Testis (tissue), 2 donors: ENCODE data around the gene CADM1.

Source experiments
- CTCF ChIP-seq, 3 experiments: fragments of 450-650 bp in 2 of 3; fragments of 200-600 bp in 1 of 3; sonication (generic) in 1 of 3; IDR thresholded peaks; one replicate each; pipeline ENCODE4 v1.5.1; 2016 to 2019; ENCODE audit warnings: antibody characterized with exemption in 3 of 3, mild to moderate bottlenecking in 2 of 3, moderate library complexity in 1 of 3
- POLR2A ChIP-seq: fragments of 450-650 bp; IDR thresholded peaks from one replicate; pipeline ENCODE4 v1.6.1; 2017; ENCODE audit warnings: antibody characterized with exemption, mild to moderate bottlenecking, moderate library complexity

DNA sequence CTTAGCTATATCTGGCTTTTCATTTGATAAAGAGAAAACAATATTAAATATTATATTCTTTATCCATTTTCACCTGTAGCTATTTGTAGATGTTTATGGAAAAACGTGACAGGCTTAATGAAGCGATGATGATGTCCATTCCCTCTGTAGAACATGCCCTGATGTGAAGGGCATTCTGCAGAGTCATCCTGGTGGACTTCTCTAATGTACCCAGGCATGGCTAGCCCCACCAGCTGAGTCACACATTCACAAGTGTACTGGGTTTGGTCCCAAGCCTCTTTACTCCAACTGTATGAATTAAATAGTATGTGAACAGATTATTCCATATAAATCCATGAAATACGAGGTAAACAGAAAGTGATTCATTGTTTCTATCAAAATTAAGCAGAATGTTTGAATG lies 139.3 kb downstream of the CADM1 start:
- TF ChIP-seq POLR2A (no peak), CTCF (IDR thresholded peaks at IDR 0.05) (no peak)
